Superior temporal gyrus (tissue), 1 donor: ENCODE results near the gene LRRC3C.
A peak's percentile ranks its signal among the peaks of the same experiment; 100 is the strongest.
"Not testable (repeated sequence)": the region's sequence is repeated elsewhere in the genome, so short reads cannot be mapped to it uniquely, and the experiment has no call there.

Experiments used
- DNase-seq: peaks from one replicate; pipeline ENCODE4 v3.0.0-alpha.2; 2016; ENCODE audit errors: extremely low spot score

LRRC3C gene

DNA sequence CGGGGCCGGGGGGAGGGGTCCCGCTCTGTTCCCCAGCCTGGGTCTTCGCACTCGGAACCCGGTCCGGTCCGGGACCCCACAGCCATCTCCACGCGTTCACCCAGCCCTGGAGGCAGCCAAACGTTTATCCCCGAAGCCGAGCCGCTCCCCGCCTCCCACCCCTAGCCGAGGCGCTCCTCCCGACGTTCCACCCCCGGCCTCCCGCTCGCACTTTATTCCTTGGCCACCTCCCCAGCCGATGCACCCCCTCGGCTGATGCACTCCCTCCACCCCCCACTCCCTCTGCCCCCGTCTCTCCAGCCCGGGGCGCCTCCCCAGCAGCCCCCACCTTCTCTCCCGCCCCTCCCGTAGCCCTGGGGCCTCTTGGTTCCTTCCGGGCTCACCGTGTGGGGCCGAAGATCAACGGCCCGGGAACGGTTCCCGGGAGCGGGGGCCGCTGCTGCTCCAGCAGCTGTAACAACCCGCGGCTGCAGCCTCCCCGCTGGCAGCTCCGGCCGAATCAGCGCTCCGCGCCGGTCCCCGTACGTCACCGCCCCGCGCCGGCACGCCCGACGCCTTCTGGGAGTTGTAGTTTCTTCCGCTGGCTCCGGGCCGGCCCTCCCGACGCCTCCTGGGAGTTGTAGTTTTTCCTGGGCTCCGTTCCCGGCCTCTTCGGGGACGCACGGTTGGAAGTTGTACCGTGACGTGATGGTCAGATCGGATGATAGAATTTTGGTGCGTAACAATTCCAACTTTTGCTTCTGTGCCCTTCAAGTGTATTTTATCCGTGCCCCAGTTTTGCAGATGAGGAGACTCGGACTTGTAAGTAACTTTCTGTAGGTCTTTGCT is at the start of gene LRRC3C, which contains the start of gene ORMDL3:
Gene LRRC3C (plus strand): TSS at position 632 of the 828 bp plus-strand sequence. CDS start 13,792 bp downstream, outside the sequence.
Gene ORMDL3 (minus strand): TSS at position 501 of the 828 bp plus-strand sequence. CDS start 3,398 bp downstream, outside the sequence.
- peak; percentile 94 for DNase-seq

- DNase-seq, result not testable (repeated sequence)
These were observed 41.4 kb upstream of the LRRC3C start for GRCh38 chr17:39886102-39886501.

DNA sequence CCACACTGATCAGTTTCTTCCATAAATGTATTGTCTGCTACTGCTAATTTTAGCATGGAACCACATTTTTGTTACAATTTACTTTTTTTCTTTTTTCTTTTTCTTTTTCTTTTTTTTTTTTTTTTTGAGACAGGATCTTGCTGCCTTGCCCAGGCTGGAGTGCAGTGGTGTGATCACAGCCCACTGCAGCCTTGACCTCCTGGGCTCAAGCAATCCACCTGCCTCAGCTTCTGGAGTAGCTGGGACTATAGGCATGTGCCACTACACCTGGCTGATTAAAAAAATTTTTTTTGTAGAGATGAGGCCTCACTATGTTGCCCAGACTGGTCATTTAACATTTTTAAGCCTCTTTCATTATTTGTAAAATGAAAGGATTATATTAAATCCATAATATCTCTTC is 40.5 kb upstream of the LRRC3C start:
- no peak for DNase-seq

- DNase-seq, result no peak
These were observed 38.3 kb upstream of the LRRC3C start for GRCh38 chr17:39889200-39889599.

GRCh38 chr17:39894681-39895376 is 32.7 kb upstream of the LRRC3C start:
- no peak for DNase-seq

DNA sequence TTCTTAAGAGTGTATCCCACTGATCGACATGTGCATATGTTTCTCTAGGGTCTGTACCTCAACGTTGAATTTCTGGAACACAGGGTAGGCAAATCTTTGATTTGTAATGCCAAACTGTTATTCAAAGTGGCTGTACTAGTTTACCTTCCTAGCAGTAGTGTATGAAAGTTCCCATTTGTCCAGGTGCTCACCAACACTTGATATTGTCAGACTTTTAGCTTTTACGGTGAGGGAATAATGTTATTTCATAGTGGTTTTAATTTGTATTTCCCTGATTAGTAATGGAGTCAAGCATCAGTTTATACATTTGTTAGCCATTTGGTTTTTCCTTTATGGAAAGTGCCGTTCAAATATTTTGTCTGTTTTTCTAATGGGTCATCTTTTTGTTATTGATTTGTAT is 29.4 kb upstream of the LRRC3C start:
- DNase-seq, result no peak

GRCh38 chr17:39899215-39899614 is 28.3 kb upstream of the LRRC3C start:
- DNase-seq, result no peak

DNA sequence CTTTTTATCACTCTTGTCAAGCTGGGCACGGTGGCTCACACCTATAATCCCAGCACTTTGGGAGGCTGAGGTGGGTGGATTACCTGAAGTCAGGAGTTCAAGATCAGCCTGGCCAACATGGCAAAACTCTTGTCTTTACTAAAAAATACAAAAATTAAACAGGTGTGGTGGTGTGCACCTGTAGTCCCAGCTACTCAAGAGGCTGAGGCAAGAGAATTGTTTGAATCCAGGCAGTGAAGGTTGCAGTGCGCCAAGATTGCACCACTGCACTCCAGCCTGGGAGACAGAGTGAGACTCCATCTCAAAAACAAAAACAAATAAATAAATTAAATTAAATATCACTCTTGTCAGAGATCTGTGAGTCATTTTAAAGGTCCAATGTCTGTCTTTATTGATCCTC is 25.5 kb upstream of the LRRC3C start:
- DNase-seq, result not testable (repeated sequence)

GRCh38 chr17:39903158-39903884 is 24.2 kb upstream of the LRRC3C start:
- DNase-seq, result no peak

DNA sequence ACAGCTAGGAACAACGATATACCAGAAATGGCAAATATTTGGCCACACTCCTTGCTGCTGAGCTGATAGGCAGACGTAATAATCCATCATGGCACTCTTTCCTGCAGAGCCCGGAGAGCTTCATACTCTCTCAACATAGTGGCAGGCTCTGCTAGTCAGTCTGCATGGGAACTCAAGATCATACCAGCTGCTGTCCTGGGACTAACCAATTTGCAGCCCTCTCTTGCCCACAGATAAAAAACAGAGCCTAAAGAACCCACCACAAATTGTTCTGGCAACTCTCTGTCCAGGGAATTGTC is 22.6 kb upstream of the LRRC3C start:
- no peak for DNase-seq

GRCh38 chr17:39908789-39909352 is 18.7 kb upstream of the LRRC3C start:
- DNase-seq, result no peak

DNA sequence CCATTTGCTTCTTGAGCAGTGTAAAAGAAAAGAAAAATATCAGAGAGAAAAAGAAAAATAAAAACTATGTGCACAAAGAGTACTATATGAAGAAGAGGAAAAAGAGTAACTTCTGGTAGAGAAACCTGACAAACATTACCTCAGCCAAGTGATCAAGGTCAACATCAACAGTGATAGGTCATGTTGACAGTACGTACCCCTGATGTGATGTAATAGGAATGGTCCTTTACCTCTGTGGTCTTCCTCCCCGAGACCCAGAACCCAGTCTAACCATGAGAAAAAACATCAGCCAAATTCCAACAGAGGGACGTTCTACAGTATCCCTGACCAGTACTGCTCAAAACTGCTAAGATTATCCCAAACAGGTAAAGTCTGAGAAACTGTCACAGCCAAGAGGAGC is 13.5 kb upstream of the LRRC3C start:
- DNase-seq, result no peak

DNA sequence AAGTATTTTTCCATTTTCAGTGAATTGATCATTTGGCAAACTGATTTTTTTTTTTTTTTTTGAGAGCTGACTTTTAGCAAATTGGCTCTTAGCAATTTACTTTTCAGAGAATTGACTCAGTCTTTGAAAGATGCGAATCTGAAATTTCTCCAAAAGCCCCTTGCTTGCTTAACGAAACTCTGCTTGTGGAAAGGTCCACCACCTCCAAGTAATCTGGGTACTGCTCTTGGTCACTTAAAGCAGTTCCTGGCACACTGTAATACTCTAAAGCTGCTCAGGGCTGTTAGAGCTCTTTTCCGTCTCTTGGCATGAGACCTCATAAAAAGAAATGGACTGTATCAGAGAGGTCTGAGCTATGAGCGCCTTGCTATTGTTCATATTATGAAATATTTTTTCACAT is 12.0 kb upstream of the LRRC3C start:
- no peak for DNase-seq

- DNase-seq, result no peak
These were observed 10.6 kb upstream of the LRRC3C start for GRCh38 chr17:39916918-39917317.

DNA sequence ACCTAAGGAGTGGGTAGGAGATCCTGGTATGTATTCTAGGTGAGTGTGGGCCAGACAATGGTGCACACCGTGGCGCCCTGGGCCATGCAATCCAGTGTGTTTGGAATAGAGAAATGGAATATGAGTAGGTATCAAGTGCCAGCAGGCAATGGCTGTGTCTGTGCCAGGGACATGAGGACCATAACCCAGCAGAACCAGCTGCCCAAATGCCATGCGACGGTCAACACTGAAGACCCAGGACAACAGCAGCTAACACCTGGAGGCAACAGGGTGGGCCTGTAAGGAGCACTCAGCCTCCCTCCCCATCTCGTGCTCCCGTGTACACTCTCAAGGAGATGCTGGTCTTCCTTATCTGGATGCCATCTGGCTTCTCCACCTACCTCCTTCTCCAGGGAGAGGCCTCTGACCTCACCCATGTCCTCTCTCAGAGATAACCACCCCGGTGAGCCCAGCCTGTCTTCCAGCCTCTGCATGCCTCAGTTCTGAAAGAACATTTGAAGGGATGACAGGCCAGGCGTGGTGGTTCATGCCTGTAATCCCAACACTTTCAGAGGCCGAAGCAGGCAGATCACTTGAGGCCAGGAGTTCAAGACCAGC is 8.3 kb upstream of the LRRC3C start:
- DNase-seq, result no peak

- DNase-seq, result no peak
These were observed 7.0 kb upstream of the LRRC3C start for GRCh38 chr17:39920218-39921210.

GRCh38 chr17:39921323-39921722 is 6.2 kb upstream of the LRRC3C start:
- DNase-seq, result no peak

GRCh38 chr17:39922006-39922405 is 5.5 kb upstream of the LRRC3C start:
- DNase-seq, result no peak

DNA sequence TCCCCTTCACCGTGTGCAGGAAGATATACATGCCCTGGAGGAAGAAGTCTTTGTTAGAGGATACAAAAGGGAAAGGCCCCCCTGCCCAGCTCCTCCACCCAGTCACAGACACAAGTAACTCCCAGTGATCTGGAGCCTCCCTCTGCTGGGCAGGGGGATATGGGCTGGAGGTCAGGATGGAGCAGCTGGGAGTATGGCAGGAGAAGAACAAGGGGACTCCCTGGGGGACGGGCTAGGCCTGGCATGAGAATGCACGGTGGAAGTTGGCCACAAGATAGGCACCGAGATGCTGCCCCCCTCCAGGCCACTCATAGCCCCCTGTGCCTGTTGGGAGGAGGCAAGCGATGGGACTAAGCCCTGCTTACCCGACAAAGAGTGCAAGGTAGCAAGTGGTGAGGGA is 4.3 kb upstream of the LRRC3C start:
- DNase-seq, result no peak

DNA sequence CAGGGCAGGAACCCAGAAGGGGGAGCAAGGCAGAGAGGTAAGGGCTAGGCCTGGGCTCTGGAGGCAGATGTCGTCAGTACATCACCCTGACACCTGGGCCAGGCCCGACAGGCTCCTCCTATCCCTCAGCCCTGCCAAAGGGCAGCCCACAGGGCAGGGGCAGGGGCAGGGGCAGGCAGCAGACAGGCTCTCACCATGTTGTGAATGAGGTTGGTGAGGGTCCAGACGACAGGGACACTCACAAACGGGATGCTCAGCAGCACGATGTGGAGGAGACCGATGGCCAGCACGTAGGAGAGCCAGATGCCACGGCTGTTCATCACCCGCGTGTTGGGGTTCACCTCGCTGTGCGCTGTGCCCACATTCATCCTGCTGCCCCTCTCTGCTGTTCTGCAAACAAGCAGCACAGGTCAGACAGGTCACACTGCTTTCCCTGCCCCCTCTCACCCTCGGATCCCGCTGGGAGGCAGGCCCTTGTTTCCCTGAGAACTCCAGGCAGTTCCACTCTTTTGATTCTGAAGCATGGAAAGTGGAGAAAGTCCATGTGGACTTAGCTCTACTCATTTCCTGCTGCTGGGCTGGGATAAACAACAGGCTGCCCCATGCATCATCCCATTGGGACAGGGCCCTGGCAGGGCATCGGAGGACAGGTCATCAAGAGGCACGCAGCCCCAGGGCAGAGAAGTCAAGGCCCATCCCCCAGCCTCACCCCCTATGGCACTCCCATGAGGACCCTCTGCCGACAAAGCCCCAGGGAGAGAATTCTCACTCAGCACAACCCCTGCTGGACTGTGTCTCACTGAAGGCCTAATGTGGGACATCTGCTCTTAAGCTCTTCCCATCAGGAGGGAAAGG is 3.5 kb upstream of the LRRC3C start:
- DNase-seq, result no peak
